Measurements from ENCODE around the gene ELP6. TPM values are rescaled to one million over a fixed set of nuclear protein-coding genes. Genes with fewer than 3 reads are reported as not detected.
"Not testable (repeated sequence)": the region's sequence is repeated elsewhere in the genome, so short reads cannot be mapped to it uniquely, and the experiment has no call there.

Gene ELP6
- total RNA-seq, 1 donor from 2014 or later = 21.0 TPM

- intact Hi-C loops (cut with DNase I) = loop anchor here (10.0 kb wide), 1 partner anchor 51 kb away; no protein-coding TSS in a partner anchor
- ATAC-seq = peak; percentile 99
- peak; percentile 97 for DNase-seq (ENCODE audit: low spot score)
Observed at GRCh38 chr3:47475570-47476329, 37.8 kb downstream of the ELP6 start, which contains the start of gene SCAP. Gene SCAP (minus strand): TSS chr3:47475941. CDS start chr3:47442993, 32,948 bp downstream.

GRCh38 chr3:47475029-47475569 lies 38.4 kb downstream of the ELP6 start:
- intact Hi-C loops (cut with DNase I) = loop anchor here (10.0 kb wide), 1 partner anchor 50 kb away; no protein-coding TSS in a partner anchor
- no peak for DNase-seq (ENCODE audit: low spot score)
- no peak for ATAC-seq

DNA sequence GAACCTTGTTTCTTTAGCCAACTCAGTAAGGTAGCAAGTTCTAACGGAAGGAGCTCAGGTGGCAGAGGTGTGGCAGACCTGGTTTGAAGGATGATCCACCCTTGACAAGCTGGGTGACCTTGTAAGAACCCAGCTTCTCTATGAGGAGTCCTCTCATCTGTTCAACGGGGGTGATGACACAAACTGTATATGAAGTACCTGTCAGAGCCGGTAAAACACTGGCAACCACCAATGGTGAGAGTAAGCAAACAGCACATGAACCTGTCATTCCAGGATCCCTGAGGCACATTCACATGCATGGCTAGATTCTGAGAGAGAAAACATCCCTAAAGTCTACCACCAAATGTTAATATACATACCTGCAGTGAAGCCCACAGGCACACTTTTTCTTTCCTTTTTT lies 40.1 kb downstream of the ELP6 start:
- ATAC-seq (no peak), DNase-seq (ENCODE audit: low spot score) (no peak)
- intact Hi-C loops (cut with DNase I) = loop anchor here (10.0 kb wide), 1 partner anchor 49 kb away; no protein-coding TSS in a partner anchor

GRCh38 chr3:47469616-47470015 lies 43.9 kb downstream of the ELP6 start:
- intact Hi-C loops (cut with DNase I) = loop anchor here (10.0 kb wide), 1 partner anchor 45 kb away; no protein-coding TSS in a partner anchor
- DNase-seq (ENCODE audit: low spot score) (no peak), ATAC-seq (no peak)

DNA sequence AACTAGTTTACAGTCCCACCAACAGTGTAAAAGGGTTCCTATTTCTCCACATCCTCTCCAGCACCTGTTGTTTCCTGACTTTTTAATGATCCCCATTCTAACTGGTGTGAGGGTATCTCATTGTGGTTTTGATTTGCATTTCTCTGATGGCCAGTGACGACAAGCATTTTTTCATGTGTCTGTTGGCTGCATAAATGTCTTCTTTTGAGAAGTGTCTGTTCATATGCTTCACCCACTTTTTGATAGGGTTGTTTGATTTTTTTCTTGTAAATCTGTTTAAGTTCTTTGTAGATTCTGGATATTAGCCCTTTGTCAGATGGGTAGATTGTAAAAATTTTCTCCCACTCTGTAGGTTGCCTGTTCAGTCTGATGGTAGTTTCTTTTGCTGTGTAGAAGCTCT lies 45.2 kb downstream of the ELP6 start:
- ATAC-seq; DNase-seq (ENCODE audit: low spot score); intact Hi-C loops (cut with DNase I): not testable (repeated sequence)

DNA sequence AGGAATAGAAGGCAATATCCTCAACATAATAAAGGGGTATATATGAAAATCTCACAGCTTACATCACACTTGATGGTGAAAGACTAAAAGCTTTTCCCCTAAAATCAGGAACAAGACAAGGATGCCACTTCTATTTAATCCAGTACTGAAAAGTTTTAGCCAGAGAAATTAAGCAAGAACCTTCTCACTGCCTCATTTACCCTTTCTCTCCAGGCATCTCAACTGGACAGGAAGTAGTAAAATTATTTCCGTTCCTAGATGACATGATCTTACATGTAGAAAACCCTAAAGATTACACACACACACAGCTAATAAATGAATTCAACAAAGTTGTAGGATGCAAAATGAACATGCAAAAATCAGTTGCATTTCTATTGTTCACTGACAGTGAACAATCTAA lies 48.9 kb downstream of the ELP6 start:
- intact Hi-C loops (cut with DNase I) = no loop called here
- DNase-seq (ENCODE audit: low spot score) (no peak), ATAC-seq (no peak)

GRCh38 chr3:47459534-47460085 lies 53.9 kb downstream of the ELP6 start:
- ATAC-seq; DNase-seq (ENCODE audit: low spot score); intact Hi-C loops (cut with DNase I): not testable (repeated sequence)

DNA sequence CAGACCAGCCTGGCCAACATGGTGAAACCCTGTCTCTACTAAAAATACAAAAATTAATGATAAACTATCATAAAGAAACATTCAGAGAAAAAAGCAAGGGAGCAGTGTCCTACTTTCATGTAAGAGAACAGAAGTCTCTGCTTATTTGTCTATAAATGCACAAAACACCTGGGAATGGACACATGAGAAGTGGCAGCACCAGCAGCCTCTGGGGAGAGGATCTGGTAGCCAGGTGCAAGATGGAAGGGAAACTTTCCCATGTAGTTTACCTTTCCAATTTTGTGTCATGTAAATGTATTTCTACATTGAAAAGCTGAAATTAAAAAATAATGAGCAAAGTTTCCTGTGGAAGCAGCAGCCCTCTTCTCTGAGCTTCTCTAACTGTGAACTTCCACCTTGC lies 56.5 kb downstream of the ELP6 start:
- ATAC-seq (no peak), DNase-seq (ENCODE audit: low spot score) (no peak)
- intact Hi-C loops (cut with DNase I) = no loop called here

DNA sequence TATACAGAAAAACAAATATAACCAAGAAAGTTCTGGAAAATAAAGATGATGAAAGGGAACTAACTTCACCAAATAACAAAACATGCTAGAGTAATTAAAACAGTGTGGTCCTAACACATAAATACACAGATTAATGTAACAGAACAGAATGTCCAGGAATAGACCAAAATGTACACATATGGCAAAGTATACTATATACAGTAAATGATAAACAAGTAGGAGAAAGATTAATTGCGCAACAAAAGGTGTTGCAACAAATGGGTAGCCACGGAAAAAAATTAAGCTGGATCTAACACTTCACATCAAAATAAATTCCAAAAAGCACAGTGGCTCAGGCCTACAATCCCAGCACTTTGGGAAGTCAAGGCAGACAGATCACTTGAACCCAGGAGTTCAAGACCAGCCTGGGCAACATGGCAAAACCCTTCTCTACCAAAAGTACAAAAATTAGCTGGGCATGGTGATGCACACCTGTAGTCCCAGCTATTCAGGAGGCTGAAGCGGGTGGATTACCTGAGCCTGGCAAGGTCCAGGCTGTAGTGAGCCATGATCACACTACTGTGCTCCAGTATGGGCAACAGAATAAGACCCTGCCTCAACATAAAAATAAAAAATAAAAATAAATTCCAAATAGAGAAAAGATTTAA lies 57.6 kb downstream of the ELP6 start:
- DNase-seq (ENCODE audit: low spot score) (peak; percentile 2), ATAC-seq (no peak)
- intact Hi-C loops (cut with DNase I) = no loop called here

- ATAC-seq (no peak), DNase-seq (ENCODE audit: low spot score) (peak; percentile 12)
- intact Hi-C loops (cut with DNase I) = no loop called here
Observed at GRCh38 chr3:47452453-47453215, 60.9 kb downstream of the ELP6 start.

Other genes starting within 250 kb of the ELP6 start
- gene KIF9, start 230.9 kb downstream of the ELP6 start, total RNA-seq = 6.5 TPM
- 21.0 TPM for gene KLHL18, start 230.8 kb downstream of the ELP6 start, total RNA-seq
- gene PTPN23, start 132.7 kb downstream of the ELP6 start, total RNA-seq = 53.7 TPM
- 64.6 TPM for gene SCAP, start 37.8 kb downstream of the ELP6 start, total RNA-seq
- 0.67 TPM for gene CSPG5, start 65.2 kb upstream of the ELP6 start, total RNA-seq

Data from sciatic nerve (tissue), 2 donors.